Germinal center (tissue), 1 donor: ENCODE results near the gene ARL4A.

Experiments
- DNase-seq: peaks from one replicate; pipeline ENCODE4 v3.0.0; 2012; ENCODE audit warnings: mixed read lengths, low spot score

Gene ARL4A

DNA sequence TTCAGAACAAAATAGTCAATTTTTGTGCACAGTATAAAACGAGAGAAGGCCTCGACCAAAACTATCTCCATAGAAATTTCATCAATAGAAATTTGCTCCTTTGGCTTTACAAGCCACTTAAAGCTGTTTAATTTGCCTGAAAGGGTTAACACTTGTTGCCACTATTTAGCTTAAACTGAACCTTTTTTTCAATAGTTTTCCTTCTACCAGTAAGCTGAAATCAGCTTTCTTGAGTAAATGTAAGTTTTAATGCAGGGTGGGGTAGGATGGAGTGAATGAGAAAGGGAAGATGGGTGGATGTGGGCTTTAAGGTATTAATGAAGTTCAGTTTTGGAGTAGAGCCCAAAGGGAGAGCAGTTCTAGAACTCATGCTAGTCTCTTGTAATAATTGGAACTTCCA is 39.5 kb downstream of the ARL4A start:
- no peak for DNase-seq

DNA sequence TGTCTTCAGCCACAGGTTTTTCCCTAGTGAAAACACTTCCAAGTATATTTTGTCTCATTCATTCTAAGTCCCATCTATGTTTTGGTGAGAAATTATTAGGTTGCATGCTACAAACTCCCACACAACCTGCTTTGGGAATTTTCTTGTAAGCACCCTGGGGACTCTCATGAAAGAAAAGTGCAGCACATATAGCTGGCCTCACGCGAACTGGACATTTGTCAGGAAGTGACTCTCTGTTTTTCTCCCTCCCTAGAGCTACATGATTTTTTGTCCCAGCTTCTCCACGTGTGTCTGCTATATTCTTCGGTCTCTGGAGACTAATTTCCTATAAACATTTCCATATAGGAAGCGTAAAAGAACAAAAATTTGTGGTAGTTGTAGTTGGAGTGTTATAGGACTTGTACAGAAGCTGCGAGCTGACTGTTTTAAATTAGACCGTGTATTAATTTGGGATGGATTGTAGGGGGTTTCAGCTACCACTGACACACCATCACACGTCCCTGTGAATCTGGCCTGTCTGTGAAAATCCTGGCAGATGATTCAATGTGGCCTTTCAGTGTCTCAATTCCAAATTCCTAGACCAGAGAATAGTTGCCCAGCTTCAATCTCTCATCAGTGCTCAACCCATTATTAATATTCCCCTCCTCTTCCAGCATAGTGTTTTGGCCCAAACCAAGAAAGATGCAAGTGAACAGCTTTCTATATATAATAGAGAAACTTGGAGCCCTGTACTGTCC is 40.2 kb downstream of the ARL4A start:
- no peak for DNase-seq

DNA sequence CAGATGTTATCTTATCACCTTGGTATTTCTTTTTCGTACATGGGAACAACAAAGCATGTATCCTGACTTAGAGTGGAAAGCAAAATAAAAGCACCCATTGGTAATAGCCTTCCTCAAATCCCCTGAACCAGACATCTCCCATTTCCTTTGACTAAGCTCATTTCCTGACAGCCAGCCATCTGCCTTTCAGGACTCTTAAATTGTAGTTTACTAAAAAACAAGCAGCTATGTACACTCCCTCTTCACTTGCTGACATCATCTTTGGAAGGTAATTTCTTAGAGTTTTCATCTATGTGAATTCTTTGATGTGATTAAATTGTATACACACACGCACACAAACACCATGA is 40.7 kb downstream of the ARL4A start:
- no peak for DNase-seq

DNA sequence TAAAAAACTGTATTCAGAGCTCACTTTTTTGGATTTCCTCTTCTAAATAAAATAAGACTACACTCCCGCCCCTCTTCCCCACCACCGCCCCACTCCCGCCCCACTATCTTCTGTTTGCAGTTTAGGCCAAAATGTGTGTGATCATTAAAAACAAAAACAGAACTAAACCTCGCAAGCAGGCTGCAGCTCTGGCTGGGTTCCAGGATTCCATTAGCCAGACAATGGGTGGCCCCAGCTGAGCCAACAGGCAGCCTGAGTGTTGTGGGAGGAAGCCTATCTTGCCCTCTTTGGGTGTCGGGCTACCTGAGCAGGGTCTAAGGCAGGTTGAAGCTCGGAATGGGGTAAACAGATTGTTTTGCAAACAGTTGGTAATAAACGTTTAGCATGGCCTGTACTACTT is 41.7 kb downstream of the ARL4A start:
- no peak for DNase-seq

DNA sequence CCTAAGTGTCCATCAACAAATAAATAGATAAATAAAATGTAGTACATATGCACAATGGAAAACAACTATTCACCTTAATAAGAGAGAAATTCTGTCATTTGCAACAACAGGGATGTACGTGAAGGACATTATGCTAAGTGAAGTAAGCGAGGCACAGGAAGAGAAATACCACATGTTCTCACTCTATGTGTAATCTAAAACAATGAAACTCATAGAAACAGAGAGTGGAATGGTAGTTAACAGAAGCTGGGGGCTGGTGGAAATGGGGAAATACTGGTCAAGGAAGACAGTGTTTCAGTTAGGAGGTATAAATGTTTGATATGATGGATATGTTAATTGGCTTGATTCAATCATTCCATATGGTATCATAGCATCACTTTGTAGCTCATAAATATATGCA is 43.1 kb downstream of the ARL4A start:
- DNase-seq = no peak

DNA sequence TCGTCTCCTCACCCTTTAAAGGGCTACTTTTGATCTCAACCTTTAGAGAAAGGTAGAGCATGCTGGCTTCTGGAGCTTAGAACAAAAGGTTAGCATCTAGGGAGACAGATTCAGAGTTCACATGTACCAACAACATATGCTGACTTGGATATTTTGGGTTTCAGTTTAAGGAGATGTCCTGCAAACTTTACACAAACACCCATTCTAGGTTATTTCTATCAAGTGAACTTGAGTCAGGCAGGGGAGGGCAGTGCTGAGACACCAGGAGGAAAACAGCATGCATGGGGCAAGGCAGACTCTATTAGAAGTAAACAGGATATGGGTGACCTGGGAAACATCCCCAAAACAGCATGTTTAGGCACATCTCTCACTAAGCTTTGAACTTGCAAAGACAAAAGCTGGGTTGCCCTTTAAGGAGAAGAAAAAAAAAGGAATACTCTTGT is 43.8 kb downstream of the ARL4A start:
- DNase-seq = no peak

DNA sequence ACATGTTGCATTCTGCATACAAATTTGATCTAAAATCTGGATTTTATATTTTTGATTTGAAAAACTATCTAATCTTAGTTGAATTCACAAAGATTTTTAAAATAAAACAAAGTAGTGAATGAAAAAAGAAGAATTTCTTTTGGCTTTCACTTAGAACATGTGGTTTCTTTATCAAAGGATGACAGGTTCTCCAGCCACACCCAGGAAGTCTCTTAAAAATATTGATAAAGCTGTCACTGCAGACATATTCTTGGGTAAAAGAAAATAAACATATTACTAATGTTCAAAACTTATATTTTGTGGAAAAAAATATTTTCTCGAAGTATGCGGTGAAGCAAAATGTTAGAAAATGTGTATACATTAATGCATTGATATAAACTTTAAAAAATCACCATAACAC is 44.3 kb downstream of the ARL4A start:
- DNase-seq = no peak

DNA sequence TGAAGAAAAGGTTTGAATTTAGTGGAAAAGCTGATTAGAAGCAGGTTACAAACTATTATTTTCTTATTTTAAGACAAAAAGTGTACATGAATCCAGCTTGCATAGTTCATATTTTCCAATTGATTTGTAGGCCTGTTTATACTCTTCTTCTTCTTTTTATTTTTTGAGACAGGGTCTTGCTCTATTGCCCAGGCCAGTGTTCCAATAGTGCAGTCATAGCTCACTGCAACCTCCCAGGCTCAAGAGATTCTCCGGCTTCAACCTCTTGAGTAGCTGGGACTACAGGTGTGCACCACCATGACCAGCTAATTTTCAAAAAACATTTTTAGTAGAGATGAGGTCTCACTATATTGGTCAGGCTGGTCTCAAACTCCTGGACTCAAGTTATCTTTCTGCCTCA is 45.0 kb downstream of the ARL4A start:
- DNase-seq = no peak

DNA sequence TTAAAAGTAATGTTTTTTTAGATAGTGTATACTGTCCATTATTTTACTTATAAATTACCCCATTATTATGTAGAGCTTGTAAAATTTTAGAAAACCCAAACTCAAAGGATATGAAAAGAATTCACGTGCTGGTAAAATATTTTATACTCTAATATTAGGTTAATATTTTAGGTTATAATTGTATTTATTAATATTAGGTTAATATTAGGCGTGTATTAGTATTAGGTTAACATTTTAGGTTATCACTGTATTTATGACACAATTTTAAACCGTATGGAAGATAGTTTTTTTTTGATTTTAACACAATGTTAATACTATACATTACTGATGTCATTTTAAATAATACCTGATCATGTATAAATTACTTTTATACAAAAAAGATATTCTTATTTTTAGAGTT is 48.5 kb downstream of the ARL4A start:
- DNase-seq = no peak

DNA sequence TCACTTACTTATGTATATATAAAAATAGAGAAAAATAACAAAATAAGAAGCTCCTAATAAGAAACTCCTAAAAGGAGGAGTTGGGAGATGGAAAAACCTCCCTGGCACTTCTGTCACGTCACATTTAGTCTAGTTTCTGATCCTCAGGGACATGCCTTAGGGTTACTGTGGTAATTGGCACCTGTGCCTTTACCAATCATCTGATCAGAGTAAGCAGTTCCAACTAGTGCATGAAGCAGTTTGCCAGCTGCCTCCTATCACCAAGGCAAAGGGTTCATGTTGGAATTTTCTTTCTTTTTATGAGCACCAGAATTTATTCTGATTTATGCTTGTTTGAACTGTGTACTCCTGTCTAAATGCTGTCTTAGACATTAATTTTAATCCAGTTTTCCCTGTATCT is 49.9 kb downstream of the ARL4A start:
- DNase-seq = no peak

DNA sequence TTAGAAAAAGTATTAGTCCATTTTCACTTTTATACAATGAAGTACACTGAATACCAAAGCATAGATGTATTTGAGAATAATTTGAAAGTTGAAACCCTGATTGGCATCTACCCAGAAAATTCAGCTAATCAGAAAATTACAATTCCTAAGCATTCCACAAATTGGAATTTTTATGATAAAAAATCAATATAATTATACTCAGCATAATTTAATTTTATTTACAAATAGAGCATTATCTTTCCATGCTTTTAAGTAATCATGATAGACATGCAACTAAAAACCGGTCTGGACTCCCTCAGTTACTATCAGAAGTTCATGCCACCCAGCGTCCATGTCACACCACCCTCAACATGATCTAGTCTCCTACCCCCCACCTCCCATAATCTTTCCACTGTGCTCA is 50.4 kb downstream of the ARL4A start:
- no peak for DNase-seq

DNA sequence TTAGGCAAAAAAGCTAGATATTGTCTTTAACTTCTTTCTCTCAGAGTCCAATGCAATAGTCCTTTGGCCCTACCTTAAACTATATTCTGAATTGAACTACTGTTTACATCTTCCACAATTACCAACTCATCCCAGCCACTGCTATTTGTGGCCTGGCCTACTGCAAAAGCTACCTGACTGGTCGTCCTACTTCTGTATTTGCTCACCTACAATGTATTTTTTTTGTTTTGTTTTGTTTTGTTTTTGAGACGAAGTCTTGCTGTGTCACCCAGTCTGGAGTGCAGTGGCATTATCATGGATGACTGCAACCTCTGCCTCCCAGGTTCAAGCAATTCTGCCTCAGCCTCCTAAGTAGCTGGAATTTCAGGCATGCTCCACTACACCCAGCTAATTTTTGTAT is 51.2 kb downstream of the ARL4A start:
- DNase-seq = no peak
